CD4-positive, alpha-beta T cell treated with Interleukin-17A for 4 hours (primary cell): ENCODE data around the gene POLD3.

Source experiments
- DNase-seq: peaks from one replicate; pipeline ENCODE4 v3.0.0-alpha.2; 2020; ENCODE audit warnings: mixed read lengths

Gene POLD3

DNA sequence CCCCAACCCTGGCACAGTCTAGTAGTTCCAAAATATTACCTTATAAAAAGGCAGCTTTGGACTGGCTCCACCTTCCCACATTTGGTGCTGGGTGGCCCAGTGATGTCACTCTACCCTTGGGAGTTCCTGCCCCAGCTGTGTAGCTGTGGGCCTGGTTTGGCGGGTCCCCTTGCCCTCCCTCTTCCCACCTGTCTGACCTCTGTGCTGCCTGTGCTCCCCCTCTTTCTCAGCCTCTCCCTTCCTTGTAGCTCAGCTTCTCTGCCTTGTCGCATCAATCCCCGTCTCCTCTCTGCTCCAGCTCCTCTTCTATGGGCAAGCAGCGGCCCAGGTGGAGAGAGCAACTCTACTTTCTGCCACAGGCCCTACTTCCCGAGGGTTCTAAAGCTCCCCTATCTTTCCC, 84.2 kb downstream of the POLD3 start:
- DNase-seq: no peak

DNA sequence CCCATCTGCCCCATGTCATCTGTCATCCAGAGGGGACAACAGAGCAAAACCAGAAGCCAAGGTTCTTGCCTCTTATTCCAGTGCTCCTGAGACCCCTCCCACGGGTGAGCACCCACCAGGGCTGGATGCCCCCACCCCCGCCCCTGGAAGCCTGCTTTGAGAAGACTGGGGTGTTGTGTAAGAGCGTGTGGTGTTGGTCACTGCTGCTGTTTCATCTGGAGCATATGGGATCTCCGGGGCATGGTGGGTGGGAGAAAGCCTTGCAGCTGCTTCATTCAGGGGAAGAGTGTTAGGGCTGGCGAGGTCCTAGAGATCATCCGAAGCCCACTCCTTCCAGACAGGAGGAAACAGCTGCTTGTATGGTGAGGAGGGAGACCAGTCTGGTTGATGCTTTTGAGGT, 84.7 kb downstream of the POLD3 start:
- DNase-seq: no peak

- DNase-seq: no peak
Observed at GRCh38 chr11:74678041-74678440, 85.7 kb downstream of the POLD3 start.

- no peak for DNase-seq
Observed at GRCh38 chr11:74678591-74679512, 86.5 kb downstream of the POLD3 start.

DNA sequence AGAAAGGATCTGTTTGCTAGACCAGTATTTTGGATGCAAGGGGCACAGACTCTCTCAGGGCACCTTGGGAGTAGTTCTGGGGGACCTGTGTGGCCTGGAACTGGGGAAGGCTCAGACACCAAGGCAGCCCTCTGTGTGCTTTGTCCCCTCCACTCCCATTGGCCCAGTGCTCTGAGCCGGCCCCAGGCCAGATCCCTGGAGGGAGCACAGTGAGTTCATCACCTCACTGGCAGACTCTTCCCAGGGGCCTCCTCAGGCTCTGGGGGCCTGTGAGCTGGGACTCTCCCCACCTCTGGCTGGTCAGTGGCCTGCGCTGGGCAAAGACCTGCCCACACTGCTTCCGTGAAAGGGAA, 87.1 kb downstream of the POLD3 start:
- no peak for DNase-seq

GRCh38 chr11:74680035-74680671, 87.8 kb downstream of the POLD3 start:
- DNase-seq: no peak

DNA sequence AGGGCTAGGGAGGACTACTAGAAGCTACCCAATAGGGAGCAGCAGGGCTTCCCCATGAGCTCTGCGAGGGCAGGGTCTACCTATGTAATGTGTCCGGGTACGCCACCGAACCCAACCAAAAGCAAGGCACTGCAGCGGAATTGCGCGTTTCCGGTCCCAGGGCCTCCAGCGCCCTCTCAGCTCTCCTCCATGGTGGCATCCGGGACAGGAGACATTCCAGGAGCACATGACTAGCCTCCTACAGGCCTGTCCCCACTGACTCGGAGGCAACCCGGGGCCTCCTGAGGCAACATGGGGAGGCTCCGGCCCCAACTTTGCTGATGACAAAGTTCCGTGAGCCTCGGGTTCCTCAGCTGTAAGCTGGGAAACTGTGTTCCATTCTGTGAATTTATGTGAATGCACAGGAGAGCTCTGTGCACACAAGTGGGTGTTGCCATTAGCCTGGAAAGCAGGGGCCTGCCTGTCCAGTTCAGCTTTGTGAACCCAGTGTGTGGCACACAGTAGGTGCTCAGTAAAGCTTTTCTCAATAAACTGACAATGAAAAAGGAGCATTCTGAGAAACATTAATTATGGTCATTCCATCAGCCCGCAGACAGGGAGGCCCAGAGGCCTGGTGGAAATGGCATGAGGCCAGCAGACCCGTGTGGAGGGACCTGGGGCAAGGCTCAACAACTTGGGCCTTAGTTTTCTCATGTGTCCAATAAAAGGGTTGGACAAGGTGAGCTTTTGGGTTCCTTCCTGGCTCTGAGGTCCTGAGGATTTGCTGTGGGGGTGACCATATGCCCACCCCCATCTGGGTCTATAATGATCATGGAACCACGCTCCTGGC, 88.5 kb downstream of the POLD3 start:
- DNase-seq: no peak

DNA sequence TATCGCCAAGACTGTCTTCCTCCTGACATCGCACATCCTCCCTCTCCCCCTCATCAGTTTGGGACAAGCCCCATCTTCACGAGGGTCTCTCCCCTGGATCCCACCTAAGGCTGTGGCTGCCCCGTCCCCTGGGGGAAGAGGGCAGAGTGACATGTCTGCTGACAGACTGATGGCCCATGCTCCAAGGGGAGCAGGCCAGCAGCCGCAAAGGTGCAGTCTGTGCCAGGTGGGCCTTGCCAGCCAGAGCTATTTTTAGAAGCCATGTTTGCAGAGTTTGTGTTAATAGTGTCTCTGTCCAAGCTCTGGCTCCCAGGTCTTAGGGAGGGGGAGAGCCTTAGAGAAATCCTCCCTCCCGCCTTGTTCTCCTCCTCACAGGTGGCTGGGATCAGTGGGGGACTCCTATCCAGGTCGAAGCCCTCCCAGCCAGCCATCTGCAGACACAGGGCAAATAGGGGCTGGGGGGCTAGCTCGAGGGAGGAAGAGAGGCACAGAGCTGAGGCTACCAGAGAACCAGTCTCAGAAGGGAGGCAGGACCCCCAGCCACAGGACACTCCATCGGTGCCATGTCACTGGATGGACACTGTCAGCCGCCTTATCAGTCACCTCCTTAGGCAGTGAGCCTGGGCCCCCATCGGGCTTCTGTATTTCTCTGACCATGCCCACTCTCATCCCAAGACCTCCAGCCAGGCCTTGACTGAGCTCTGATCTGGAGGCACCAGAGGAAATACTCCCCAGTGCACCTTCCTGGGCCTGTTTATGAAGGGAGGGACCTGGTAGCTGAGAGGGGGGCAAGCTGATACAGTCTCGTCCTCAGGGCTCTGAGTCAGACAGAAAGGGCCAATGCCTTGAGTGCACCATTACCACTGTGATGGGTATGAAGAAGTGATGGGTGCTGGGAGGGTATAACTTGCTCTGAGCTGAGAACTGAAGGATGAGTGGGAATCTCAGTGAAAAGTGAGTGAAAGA, 89.6 kb downstream of the POLD3 start:
- no peak for DNase-seq

- no peak for DNase-seq
Observed at GRCh38 chr11:74682731-74683278, 90.4 kb downstream of the POLD3 start.

GRCh38 chr11:74683279-74683871, 91.0 kb downstream of the POLD3 start:
- DNase-seq: no peak

GRCh38 chr11:74683941-74684481, 91.6 kb downstream of the POLD3 start:
- no peak for DNase-seq

DNA sequence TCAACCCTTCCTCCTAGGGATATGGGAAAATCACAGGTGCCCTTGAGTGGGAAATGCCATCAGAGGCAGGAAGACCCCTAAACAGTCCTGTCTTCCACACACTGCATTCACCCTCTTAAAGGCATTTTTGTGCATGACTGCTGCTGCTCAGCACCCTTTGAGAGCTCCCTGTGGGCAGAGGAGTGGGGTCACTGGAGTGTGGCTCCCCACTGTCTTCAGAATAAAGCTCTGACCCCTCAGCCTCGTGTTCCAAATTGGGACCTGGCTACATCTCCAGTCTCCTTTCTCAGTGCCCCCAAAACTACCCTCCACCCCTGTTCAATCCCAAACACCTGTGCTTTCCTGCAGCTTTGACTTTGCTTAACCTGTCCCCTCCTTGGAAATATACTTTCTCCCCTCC, 92.3 kb downstream of the POLD3 start:
- no peak for DNase-seq

DNA sequence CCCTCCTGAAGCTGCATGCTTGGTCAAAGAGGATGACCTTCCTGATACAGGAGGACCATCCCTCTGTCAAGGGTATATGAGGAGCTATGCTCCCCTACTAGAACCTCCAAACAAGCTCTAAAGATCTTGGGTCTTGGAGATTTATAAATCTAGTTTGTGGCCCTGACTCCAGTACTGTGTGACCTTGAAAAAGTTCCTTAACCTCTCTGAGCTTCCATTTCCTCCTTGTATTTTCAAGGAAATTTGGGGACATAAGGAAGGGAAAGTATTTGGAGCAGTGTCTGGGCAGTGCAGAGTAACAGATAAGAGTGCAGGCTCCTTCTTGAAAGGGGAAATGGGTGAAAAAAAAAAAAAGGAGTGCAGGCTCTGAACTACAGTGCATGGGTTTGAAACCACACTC, 93.0 kb downstream of the POLD3 start:
- no peak for DNase-seq

GRCh38 chr11:74685905-74686304, 93.5 kb downstream of the POLD3 start:
- DNase-seq: no peak

DNA sequence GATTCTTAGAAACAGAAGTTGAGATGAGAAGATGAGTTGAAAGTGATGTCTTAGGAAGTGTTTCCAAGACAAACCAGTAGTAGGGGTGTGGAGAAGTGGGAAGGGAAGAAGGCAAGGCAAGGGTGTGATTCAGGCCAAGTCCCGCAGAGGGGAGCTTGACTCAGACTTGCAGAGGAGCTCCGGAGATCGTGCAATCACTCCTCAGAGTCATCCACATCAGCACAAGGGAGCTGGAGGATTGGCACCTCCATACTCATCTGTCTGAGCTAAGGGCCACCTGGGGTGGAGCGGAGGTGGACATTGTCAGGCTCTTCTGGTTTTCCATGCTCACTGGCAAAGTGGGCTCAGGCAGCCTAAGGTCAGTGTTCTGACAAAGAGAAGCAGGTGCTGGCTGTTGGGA, 94.4 kb downstream of the POLD3 start:
- no peak for DNase-seq

DNA sequence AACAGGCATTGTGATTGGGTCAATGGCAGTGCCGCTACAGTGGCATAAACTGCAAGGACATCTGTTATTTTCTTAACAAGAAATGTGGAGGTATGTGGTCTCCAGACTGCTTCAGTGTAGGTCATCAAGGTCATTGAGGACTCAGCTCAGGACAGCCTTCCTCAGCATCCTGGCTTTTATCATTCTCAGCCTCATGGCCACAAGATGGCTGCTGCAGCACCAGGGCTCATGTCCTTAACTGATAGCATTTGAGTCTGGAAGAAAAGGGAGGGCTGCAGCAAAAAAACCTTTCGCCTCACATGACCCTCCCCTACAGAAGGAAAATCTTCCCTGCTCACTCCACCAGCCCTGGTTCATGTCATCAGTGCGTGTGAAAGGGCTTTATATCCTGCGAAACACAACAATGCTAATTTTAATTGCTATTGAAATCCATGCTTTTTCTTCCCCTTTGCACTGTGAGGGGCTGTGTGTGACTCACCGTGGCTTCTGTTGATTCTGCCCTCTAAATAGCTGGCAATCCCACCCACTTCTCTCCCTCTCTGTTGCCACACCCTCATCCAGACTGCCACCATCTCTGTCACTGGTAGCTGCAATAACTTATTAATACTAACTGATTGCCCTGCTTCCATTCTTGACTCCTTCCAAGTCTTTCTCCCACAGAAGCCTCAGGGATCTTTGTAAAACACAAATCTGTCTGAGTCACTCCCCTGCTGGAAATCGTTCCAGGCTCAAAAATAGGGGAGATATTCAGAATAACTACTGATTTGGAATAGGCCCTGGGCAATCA, 95.0 kb downstream of the POLD3 start:
- DNase-seq: no peak

GRCh38 chr11:74689666-74690065, 97.3 kb downstream of the POLD3 start:
- DNase-seq: no peak

GRCh38 chr11:74691755-74692154, 99.4 kb downstream of the POLD3 start:
- DNase-seq: no peak
